Measurements from ENCODE around the gene RBMS1.

RBMS1 gene

DNA sequence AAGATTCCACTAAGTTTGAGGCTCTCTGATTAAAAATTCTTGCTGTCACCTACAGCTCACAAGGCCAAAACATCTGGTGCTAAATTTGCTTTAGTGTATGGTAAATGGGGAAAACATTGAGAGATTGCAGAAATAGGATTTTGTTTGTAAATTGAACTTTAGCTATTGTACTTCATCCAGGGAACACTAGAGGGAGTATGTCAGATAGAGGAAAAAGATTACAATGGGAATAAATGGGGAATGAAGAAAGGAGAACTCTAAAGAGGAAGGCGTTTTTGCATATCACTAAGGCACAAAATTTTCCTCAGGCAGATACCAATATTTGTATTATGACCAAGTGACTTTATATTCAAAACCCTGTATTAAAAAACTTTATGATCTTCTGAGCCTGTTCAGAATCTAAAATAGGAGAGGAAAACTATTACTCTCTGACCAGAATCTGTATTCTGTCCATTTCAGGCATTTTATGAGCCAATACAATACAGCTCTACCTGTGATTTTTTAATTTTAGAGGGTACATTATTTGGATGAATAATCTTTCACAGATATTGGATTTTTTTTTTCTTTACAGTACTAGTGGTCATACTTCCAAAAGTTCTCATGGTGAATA, 241.2 kb downstream of the RBMS1 start:
- peak; percentile 67 for DNase-seq (ENCODE audit: low spot score)

DNA sequence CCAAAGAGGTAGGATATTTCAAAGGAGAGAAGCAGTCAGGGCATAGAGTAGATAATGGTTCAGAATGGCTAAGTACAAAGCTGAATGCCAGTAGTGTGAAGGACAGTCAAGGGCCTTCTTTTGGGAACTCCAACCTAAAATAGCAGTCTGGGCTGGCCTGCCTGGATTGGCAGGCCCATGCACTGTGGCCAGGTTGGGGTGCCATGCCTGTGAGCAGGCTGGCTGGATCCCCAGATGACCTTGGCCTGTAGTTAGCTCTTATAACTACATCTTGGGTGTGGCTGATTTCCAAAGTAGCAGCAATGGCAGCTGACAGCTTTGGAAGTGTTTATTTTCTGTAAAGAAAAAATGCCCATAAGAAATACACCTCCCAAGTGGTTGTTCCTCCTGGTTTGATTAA, 242.0 kb downstream of the RBMS1 start:
- DNase-seq (ENCODE audit: low spot score) = no peak

DNA sequence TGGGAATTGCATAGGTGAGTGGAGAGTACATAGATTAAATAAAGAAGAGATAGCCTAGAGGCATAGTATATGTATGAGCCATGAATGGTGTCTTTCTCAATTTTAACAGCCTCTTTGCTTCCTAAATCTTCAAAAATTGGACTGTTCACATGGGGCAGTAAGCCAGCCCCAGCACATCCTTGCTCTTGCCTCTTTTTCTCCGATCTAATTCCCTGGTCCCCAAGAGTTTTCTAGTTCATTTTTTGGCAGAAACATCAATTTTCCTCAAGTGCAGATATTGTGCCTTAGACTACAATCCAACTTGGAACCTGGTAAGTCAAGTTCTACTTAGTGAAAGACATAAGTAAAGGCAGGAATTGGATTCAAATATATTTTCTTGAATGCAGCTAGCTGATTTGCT, 243.7 kb downstream of the RBMS1 start:
- no peak for DNase-seq (ENCODE audit: low spot score)

DNA sequence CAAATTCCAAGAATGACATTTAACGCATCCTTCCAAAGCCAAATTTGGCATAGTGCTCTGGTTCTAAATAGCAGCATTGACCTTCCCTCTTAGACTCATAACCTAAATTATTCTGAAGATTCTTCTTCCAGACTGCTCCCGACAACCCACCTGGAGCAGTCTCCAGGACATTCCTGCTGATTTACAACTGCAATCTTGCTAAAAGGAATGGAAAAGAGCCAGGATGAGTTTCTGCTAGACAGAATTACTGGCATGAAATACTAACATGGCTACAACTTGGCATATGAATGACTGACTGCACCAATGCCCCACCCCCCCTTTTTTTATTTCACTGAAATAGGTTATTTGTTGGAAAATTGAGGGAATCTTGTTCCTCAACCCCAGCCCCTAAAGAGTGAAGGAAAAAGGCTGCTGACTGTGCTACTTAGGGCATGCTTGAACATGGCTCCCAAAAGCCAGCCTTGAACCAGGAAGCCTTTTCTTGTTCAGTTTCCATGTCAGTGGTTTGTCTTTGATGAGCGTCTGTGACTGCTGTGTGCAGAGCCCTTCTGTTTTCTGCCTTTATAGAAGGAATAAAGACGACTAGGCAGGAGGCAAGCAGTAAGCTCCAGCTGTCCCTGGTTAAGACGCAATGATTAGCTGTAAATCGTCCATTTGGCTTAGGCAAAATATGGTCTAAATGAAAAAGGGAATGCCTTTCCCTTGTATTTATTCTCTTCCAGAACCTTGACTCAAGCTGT, 246.1 kb downstream of the RBMS1 start:
- DNase-seq (ENCODE audit: low spot score) = no peak

DNA sequence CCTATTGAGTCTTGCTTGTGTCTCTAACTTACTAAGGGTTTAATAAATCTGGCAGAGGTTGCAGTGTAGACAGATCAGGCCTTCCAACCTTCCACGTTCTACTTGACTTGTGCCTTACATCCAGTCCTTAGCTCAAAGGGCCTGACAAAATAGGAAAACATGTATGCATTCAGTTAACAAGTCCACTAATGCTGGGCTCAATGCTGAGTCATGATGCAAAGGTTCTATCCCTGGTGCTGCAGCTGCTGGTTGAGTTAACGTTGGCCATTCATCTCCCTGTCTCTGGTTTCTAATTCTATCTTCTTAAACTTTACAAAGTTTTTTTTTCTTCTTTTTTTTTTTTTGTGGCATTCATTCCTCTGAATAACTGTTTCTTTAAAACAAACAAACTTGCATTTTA, 247.3 kb downstream of the RBMS1 start:
- DNase-seq (ENCODE audit: low spot score) = no peak

DNA sequence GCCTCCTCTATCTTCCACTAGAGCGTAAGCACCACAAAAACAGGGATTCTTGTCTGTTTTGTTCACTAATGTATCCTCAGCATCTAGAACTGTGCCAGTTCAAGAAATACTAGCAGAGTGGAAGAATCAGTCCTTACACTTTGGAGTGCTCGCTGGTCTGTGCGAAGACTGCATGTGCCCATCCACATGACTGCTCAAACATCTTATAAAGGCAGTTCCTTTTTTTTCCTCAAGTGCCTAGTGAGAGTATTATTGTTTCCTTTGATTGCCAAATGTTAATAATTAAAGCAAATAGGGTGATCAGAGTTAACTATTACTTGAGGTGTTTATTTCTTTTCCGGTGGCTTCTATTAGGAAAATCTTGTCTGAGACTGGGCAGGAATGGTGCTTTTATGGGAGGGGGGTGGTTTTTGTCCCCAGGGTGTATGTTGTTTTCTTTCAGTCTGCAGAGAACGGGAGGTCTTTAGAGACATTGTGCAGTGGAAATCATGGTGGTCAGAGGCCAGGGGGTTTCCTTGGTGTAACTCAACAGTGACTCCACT, 247.9 kb downstream of the RBMS1 start:
- no peak for DNase-seq (ENCODE audit: low spot score)

DNA sequence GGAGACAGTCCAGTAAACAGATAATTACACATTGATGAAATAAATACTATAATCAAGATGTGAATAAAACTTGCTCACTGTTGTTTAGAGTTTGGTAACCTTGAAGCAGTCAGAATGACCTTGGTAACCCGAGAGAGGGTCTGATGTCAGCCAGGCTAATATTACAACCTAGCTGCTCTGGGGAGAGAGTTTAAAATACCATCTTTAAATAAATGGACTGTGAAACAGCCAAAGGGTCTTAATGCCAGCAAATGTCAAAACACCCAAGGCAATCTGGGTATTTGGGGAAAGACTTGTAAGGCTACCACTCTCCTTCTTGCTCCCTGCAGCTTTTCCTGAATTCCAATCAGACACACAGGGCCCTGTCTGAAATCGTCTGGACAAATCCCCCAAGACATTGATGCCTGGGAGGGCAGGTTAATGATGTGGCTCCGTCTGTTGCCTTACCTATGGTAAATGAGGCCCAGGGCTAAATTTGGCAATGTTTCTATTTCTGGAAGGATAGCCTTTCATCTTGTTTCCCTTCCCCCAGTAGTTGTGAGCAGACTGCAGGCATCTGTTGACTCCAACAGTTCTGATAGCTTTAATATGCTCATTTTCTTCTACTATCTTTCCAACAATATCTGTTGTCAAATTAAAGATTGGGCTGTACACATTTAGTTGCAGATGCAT, 250.6 kb downstream of the RBMS1 start:
- no peak for DNase-seq (ENCODE audit: low spot score)

DNA sequence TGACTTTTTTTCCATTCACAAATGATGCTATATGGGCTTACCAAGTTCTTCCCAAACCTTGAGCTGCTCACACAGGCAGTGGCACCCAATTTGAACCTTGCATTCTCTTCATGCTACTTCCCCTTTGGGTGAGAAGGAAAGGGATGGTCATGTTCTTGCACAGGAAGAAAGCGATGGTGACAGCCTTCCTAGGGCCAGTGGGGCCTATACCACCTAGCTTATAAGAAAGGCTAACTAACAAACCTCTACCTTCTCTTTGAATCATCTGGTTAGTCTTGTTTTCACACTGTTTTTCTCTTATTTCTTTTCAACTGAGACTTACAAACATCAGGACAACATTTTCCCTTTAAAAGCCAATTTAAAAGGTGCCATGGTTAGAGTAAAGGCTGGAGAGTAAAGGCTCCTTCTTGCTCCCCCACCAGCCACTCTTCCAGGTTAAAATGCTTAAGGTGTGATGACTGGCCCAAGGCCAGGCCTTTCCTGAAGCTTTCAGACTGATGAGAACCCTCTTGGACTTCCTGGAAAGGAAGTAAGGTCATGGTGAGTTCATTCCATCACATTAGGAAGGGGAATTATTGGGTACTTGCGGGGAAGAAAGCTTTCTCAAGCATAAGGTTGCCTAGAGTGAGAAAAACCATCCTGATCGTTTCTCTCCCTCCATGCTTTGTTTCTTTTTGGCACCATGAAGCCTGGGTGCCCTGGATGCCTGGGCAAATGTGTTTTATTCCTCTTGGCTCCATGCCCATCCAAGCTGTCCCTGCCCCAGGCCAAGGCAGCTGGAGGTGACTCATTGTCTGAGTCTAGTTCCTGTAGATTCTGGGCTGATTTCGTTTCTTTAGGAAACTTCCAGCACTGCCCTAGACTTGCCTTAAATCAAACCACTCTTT, 252.1 kb downstream of the RBMS1 start:
- DNase-seq (ENCODE audit: low spot score) = peak; percentile 79

DNA sequence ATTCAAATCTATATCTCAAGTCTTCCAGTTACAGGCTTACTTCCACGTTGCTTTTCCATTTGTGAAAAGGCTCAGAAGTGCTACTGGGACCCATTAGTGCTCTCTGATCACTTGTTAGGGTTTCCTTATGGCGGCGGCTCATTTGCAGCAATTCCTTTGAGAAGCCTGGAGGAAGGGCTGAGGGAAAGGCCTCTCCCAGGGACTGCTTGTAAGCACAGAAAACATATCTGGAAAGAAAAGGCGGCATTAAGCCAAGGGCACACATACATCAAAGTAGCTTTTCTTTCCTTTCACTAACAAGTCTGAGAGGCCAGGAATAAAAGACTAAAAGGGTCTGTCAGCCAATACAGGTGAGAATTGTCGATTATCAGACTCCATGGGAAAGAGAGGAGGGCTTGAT, 254.2 kb downstream of the RBMS1 start:
- DNase-seq (ENCODE audit: low spot score) = no peak

DNA sequence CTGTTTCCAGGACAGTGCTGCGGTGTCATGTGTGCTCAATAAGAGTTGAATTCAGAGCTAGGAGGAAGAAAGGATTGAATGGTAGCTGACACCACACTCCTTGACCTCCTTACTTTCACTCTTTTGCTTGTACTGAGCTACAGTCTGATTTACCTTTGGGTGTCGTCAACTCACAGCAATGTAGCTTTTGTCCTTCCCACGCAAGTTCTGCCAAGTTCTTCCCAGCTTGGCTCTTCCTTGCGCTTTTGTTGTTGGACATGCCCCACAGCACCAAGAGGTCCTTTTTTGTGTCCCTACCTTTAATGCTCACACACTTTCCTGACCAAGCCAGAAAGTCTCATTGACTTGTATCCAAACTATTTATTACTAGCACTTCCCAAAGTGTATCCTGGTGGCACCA, 255.2 kb downstream of the RBMS1 start:
- DNase-seq (ENCODE audit: low spot score) = no peak

DNA sequence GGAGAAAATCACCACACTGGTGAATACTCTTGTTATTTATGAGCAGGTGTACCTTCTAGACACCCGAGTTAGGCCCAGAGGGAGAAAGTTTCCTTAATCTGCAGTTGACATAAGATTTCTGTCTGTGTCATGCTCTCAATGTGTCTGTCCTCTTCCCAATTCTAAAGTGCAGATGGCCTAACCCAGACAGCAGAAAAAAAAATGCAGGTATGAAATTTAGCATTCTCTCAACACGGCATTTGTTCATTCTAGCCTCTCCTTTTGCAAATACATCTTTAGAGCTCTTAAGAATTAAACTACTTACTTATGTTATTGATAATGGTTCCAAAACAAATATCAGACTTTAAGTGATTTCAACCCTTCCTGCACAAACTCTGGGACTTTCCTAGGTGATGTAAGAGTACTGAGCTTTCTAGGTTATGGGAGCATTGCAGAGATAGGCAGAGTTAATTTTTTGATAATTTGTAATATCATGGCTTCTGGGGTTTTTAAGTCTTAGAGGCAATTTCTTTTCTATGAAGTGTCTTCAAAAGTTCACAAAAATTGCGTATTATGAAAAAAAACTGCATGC, 260.6 kb downstream of the RBMS1 start:
- no peak for DNase-seq (ENCODE audit: low spot score)

DNA sequence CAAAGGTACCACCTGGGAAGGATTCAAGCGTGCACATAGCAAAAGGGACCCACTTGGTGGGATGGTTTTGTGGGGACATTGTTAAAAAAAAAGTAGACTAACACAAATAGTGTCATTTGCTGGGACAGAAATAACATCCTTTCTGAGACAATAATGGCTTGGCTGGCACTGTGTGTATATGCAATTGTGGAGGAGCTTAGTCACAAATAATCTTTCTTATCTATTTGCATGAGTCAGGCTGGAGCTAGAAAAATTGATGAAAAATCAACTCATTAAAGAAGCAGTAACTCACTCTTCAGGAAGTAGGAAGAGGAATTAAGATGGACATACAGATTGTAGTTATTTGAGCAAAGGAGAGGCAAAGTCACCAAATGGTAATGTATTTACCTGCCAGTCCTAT, 264.0 kb downstream of the RBMS1 start:
- peak; percentile 39 for DNase-seq (ENCODE audit: low spot score)

DNA sequence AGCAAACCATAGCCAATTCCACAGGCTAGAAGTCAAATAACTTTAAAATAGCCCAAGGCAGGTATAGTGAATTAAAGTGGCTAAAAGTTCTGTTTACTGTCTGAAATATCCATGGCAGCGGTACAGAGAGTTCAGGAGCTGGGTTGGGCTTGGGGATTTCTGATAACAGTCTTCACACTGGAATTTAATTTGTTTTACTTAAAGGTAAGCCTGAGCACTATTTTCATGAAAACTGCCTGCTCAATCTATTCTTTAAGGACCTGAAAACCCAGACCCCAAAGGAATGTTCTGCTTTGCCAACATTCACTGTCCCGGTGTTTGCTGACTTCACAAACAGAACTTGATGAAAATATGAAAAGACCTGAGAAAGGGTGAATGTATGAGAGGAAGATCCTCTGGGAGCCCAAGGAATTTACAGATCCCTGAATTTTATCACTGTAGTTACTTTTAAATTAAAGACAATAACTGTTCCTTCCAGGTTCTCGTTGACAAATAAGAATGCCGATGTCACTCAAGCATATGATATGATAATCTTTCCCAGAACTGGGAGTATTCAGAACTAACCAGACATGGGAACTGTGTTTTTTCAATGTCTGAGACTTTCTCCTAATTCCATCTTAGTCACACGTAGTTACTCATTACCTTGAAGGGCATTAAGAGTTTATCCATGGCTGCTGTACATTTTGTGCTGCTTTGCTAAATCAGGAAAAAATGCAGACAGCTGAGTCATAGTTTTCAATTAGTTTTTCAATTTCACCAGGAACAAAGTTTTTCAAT, 265.3 kb downstream of the RBMS1 start:
- peak; percentile 60 for DNase-seq (ENCODE audit: low spot score)

DNA sequence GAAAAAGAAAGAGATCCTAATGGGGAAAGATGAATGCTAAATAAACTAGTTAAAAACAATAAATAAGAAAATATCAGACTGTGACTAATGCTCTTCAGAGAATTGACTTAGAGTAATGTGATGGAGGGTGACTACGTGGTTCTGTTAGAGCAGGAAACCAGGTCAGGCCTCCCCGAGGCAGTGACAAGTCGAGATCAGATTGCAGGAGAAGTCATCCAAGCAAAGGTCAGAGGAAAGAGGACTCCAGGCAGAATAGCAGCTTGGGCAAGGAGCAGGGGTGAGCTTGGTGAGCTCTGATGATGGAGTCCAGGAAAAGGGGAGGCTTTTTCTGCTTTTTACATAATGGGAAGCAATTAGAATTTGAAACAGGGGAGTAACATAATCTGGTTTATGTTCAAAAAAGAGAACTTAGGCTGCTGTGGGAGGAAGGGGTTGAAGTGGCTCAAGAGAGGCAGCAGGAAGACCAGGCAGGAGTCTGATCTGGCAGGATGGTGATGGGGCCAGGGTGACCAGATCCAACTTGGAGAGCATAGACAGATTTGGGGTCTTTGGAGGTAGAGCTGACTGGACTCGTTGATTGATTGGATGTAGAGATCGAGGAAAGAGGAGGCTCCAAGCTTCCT, 266.2 kb downstream of the RBMS1 start:
- peak; percentile 8 for DNase-seq (ENCODE audit: low spot score)

DNA sequence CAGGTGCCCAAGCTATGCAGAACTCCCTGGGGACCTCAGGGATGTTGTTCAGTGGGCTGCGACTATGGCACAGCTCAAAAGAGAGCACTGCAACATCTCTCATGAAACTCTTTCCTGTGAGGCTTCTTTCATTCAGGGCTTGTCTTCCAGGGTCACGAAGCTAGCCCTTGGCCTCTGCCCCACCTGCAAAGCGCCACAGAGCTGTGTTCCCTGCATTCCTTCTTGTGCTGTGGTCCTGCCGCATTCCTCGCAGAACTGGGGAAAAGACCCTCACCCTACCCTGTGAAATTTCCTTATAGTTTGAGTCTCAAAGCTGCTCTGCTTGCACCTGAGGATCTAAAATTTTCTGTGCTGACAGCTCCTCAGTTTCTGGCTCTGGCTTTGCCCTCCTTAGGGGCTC, 267.2 kb downstream of the RBMS1 start:
- DNase-seq (ENCODE audit: low spot score) = no peak

DNA sequence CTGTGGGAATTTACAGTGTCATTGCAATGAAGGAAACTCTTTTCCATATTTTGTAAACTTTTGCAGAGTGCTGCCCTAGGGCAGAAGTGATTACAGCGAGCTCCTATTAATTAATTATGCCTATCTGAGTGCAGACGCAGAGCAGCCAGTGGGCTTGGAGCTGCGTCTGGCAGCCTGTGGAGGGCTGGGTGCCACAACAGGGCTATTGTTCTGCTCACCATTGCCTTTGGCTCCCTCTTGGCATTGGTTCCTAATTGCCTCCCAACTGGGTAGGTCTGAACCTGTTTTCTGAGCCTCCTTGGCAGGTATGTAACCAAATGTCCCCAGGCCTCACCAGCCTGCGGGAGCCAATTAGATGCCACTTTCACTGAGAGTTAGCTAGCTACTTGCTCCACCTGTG, 267.9 kb downstream of the RBMS1 start:
- DNase-seq (ENCODE audit: low spot score) = no peak

DNA sequence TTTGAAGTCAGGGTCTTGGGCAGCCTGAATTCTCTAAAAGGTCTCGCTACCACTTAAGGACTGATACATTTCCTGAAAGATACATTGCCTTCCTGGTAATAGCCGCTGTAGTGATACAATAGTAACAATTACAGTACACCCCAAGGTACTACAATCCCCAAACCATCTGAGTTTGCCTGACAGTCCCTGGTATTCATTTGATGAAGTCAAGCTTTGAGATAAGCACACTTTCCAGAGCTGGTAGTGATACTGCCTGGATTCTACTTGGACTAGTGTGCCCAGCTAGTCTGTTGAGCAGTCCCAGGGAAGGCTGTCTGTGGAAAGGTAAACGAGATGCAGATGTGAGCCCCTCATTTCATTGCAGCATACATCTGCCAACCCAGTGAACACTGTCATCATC, 269.1 kb downstream of the RBMS1 start:
- no peak for DNase-seq (ENCODE audit: low spot score)

DNA sequence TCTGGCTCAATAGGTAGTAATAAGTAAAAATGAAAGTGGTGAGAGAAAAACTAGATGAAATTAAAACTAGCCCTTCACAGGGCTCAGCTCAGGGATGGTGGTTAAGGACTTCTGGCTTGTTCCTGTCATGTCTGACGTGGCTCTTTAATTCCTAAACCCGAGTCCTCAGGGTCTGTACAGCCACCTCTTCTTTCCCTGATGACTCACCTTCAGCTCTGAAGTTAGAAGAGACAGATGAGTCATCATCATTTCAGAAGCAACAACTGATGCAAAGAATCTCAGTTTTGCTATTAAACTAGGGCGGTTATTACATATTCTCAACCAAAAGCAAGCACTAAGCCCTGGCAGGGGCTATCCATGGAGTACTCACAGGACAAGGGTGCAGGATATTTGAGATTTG, 269.5 kb downstream of the RBMS1 start:
- peak; percentile 85 for DNase-seq (ENCODE audit: low spot score)

DNA sequence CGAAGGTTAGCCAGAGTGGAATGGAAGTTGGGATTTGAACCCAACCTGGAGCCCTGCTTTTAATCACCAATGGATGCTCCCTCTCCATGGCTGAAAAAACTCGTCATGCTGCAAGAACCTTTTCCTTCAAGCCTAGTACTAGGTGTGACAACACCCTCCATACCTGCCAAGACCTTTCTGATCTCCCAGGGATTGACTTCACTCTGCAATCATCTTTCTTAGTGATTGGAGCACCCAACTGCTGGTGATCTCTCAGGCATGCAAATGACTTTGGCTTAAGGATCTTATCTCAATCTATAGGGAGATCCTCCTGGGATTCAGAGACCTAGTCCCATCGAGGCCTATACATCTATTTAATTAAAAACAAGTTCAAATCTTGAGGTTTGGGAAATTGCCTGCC, 270.0 kb downstream of the RBMS1 start:
- DNase-seq (ENCODE audit: low spot score) = no peak

DNA sequence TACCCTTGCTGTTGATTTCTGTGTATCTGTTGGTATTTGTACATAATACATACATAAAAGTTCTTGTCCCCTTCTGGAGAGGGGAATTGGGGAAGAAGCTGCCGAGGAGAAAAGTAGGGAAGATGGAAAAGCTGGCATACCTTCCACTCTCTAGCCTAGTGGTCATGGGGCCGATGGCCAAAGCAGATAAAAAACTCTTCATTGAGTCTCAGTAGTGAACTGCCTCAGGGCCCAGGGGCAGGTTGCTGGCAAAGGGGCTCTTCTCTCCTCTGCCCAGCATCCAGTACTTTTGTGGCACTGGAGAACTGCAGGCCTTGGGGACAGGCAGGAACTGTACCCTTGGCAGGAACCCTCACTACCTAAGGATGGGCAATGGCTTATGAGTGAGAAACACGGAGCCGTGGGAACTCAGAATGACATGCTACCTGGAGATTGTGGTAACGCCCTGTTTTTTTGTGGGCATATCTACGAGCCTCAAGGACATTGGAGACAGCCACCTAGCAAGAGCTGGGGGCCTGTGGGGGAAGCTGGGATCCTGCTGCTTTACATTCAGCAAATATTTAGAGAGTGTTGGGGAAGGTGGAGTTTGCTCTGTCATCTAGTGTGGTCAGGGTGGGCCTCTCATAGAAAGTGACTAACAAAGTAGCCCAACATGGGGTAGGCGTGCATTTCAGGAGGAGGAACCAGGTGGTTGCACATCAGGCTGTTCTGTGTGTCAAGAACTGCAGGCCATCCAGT, 270.9 kb downstream of the RBMS1 start:
- no peak for DNase-seq (ENCODE audit: low spot score)
